ENCODE results near the gene ZNF516.

ZNF516 gene

DNA sequence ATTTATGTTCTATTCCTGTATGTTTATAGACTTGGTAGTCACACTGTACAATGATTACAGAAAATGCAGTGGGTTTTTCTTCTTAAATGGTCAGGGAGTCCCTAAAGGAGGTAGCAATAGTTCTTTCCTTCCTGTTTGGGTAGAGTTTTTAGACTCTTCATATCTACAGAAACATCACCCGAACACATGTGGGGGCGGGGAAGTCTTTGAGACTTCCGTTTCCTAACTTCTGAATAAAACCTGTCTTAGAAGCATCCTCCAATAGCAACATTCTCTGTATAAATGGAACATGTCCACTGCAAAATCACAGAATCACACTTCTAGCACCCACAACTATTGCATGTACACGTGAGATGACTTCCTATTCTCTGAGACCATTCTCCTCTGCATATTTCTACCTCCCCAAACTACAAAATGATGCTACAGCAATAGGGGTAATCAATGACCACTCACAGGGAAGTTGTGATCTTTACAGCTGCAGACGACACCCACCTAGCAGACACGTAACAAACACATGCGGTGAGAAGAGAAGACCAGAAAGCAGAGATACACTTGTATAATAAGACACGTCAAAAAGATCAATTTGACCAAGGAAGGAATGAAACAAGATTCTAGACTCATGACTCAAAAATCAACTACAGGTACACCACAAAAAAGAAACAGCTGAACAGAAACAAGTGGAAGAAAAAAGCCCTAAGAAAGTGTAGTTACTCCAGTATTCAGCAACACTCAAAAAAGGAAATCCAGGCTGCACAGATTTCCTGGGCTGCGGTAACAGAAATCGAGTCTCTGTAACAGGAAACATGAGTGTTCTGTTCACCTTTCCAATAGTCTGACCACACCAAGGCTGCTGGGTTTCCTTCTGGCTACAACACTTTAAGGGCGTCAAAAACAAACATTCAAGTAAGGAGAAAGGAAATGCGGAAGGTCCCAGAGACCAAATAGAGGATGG is 120.4 kb downstream of the ZNF516 start:
- no peak for TF ChIP-seq ZBTB7A (IDR thresholded peaks at IDR 0.05; ENCODE audit: low read depth)
- no peak for TF ChIP-seq REST (IDR thresholded peaks at IDR 0.05; ENCODE audit: low read depth)
- TF ChIP-seq CEBPB (IDR thresholded peaks at IDR 0.05), result no peak
- no peak for TF ChIP-seq YY1 (IDR thresholded peaks at IDR 0.05; ENCODE audit: low read depth)
- TF ChIP-seq NFIC (IDR thresholded peaks at IDR 0.05), result no peak
- TF ChIP-seq, protein P1, sequence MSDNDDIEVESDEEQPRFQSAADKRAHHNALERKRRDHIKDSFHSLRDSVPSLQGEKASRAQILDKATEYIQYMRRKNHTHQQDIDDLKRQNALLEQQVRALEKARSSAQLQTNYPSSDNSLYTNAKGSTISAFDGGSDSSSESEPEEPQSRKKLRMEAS (IDR thresholded peaks at IDR 0.05), result no peak
- no peak for TF ChIP-seq TAF1 (IDR thresholded peaks at IDR 0.05; ENCODE audit: low read depth)
- TF ChIP-seq EGR1 (IDR thresholded peaks at IDR 0.05), result no peak
- TF ChIP-seq TCF12 (IDR thresholded peaks at IDR 0.05; ENCODE audit: low read depth), result no peak
- TF ChIP-seq FOXM1 (IDR thresholded peaks at IDR 0.05; ENCODE audit: borderline replicate concordance, low read depth), result no peak
- TF ChIP-seq EP300 (IDR thresholded peaks at IDR 0.05; ENCODE audit: borderline replicate concordance), result no peak
- no peak for TF ChIP-seq TEAD4 (IDR thresholded peaks at IDR 0.05)
- TF ChIP-seq USF1 (IDR thresholded peaks at IDR 0.05), result no peak
- no peak for TF ChIP-seq RAD21 (IDR thresholded peaks at IDR 0.05; ENCODE audit: low read depth)
- TF ChIP-seq CREB1 (IDR thresholded peaks at IDR 0.05; ENCODE audit: low read depth), result no peak

DNA sequence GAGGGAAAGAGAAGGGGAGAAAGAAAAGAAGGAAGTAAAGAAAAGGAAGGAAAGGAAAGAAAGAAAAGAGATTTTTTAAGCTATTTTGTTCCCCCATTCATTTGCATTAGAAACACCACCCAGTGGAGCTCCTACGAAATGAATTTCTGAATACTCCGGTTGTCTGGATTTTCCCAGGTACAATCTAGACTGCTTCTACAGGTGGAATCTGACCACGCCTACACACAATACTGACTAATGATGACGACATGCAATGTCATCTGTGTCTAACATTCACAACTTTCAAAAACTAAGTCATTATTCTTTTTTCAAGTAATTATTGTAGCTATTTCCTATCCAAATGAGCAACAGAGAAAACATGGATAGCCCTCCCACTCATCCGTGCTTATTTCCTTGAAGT is 121.7 kb downstream of the ZNF516 start:
- TF ChIP-seq ZBTB7A (IDR thresholded peaks at IDR 0.05; ENCODE audit: low read depth), result no peak
- no peak for TF ChIP-seq RAD21 (IDR thresholded peaks at IDR 0.05; ENCODE audit: low read depth)
- TF ChIP-seq CREB1 (IDR thresholded peaks at IDR 0.05; ENCODE audit: low read depth), result no peak
- TF ChIP-seq EGR1 (IDR thresholded peaks at IDR 0.05), result no peak
- no peak for TF ChIP-seq YY1 (IDR thresholded peaks at IDR 0.05; ENCODE audit: low read depth)
- TF ChIP-seq TEAD4 (IDR thresholded peaks at IDR 0.05), result no peak
- TF ChIP-seq, protein P1 (IDR thresholded peaks at IDR 0.05), result no peak
- no peak for TF ChIP-seq TAF1 (IDR thresholded peaks at IDR 0.05; ENCODE audit: low read depth)
- TF ChIP-seq NFIC (IDR thresholded peaks at IDR 0.05), result no peak
- no peak for TF ChIP-seq REST (IDR thresholded peaks at IDR 0.05; ENCODE audit: low read depth)
- TF ChIP-seq FOXM1 (IDR thresholded peaks at IDR 0.05; ENCODE audit: borderline replicate concordance, low read depth), result no peak
- TF ChIP-seq CEBPB (IDR thresholded peaks at IDR 0.05), result no peak
- no peak for TF ChIP-seq USF1 (IDR thresholded peaks at IDR 0.05)
- no peak for TF ChIP-seq EP300 (IDR thresholded peaks at IDR 0.05; ENCODE audit: borderline replicate concordance)
- TF ChIP-seq TCF12 (IDR thresholded peaks at IDR 0.05; ENCODE audit: low read depth), result no peak

DNA sequence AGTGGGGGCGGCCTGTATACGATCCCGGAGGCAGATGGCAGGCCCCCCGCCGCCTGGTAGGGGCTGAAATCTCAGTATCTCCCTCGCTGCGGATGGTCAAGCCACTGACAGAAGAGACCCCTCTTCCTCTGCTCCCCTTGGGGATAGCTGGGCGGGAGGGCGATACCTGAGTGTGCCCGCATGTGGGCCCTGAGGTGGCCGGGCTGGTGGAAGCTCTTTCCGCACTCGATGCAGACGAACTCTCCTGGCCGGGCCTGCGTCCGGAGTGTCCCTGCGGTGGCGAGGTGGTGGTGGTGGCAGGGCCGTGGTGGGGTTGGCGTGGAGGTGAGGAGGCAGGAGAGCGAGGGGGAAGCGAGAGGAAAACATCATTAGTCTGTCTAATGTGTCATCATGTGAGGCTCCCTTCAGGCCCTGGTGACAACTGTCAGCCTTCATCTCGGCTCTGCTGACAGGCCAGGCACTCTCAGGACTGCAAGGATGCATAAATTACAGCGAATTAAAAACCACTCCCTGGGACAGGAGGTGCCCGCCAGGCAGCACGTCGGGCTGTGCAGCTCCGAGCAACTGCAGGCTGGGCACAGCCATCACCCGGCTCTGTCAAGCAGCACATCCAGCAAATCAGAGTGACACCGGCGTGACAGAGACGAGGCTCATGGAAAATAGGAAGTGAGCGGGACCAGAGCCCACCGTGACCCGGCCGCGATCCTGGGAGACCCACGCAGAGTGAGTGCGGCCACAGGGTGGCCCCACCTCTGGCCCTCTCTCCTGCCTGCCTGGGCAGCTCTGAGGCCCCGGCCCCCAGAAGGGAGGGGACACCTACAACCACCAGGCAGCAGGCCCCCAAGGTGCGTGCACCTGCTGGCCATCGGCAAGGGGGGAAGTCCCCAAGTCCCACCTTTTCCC is 123.5 kb downstream of the ZNF516 start:
- TF ChIP-seq CEBPB (IDR thresholded peaks at IDR 0.05), result no peak
- no peak for TF ChIP-seq TCF12 (IDR thresholded peaks at IDR 0.05; ENCODE audit: low read depth)
- no peak for TF ChIP-seq YY1 (IDR thresholded peaks at IDR 0.05; ENCODE audit: low read depth)
- no peak for TF ChIP-seq NFIC (IDR thresholded peaks at IDR 0.05)
- no peak for TF ChIP-seq TEAD4 (IDR thresholded peaks at IDR 0.05)
- TF ChIP-seq, protein P1 (IDR thresholded peaks at IDR 0.05), result no peak
- TF ChIP-seq ZBTB7A (IDR thresholded peaks at IDR 0.05; ENCODE audit: low read depth), result no peak
- TF ChIP-seq REST (IDR thresholded peaks at IDR 0.05; ENCODE audit: low read depth), result no peak
- TF ChIP-seq EGR1 (IDR thresholded peaks at IDR 0.05), result no peak
- no peak for TF ChIP-seq CREB1 (IDR thresholded peaks at IDR 0.05; ENCODE audit: low read depth)
- no peak for TF ChIP-seq USF1 (IDR thresholded peaks at IDR 0.05)
